Stimulated activated CD8-positive, alpha-beta memory T cell treated with anti-CD3 and anti-CD28 coated beads, Interleukin-4, amount 100 ng/mL, for 1 hour (primary cell): ENCODE results near the gene BNC1.
"Not testable (repeated sequence)": the region's sequence is repeated elsewhere in the genome, so short reads cannot be mapped to it uniquely, and the experiment has no call there.

ENCODE experiments used
- DNase-seq, 2 donors: peaks; one replicate each; pipeline ENCODE4 v3.0.0-alpha.2; 2020; ENCODE audit warnings: low read depth in 2 of 2, low spot score in 1 of 2

The BNC1 gene

GRCh38 chr15:83293201-83293600, 8.7 kb upstream of the BNC1 start:
- DNase-seq: no peak

GRCh38 chr15:83292317-83292716, 7.9 kb upstream of the BNC1 start:
- no peak for DNase-seq

GRCh38 chr15:83290236-83290635, 5.8 kb upstream of the BNC1 start:
- no peak for DNase-seq

- no peak for DNase-seq
Observed at GRCh38 chr15:83289160-83289559, 4.7 kb upstream of the BNC1 start.

- DNase-seq: no peak
Observed at GRCh38 chr15:83288381-83288801, 3.9 kb upstream of the BNC1 start.

GRCh38 chr15:83287541-83288027, 3.1 kb upstream of the BNC1 start:
- DNase-seq: no peak

DNA sequence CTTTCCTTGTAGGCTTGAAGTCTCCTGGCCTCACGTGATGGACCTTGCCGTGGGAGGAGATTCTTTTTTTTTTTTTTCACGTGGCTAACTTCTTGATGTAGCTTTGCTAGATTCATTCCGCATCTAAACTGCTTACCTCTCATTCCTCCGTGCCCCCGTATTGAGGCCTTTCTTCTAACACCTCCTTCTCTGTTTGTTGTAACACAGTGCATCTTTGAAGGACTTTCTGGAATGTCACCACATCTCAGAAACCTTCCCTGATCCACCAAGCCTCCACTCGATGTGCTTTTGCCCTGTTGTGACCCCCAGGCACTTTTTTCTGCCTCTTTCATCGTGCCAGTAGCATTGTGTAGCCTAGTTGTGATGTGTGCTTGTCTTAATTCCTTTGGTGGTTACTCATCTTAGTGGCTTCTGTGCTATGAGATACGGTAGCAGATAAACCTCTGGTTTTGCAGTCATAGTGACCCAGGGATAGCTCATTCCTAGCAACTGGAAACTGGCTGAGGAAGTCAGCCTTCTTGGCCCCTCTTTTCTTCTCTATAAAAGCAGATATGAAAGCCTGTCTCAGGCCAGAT, 1.6 kb upstream of the BNC1 start:
- DNase-seq: no peak

DNA sequence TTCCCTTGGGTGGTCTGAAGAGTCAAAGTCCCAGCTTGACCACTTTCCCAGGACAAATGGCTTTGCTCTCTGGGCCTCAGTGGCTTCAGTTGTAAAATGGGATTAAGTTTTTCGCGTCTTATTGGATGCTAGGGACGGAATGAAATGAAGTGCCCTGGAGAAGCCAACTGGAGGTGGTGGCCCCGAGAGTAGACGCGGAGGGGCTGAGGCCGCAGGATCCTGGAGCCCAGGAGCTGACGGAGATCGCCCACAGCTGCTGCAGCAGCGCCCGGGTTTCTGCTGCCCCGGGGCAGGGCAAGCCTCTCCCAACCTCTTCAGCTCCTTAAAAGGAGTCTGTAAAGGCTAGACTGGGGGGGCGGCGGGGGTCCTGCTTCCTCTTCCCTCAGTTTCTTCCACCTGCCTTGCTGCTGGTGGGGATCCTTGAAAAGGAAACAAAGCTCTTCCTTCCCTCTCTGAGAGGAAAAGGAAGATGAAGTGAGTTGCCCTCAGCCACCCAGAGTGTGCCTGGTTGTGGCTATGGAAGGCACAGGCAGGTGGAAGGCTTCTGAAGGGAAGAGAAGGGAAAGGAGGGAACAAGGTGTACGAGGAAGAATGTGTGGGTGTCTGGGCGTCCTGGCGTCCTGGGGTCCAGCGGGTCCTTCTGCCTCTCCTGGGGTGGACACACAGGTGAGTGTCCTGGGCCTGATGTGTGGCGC, 967 bp upstream of the BNC1 start:
- DNase-seq: no peak

DNA sequence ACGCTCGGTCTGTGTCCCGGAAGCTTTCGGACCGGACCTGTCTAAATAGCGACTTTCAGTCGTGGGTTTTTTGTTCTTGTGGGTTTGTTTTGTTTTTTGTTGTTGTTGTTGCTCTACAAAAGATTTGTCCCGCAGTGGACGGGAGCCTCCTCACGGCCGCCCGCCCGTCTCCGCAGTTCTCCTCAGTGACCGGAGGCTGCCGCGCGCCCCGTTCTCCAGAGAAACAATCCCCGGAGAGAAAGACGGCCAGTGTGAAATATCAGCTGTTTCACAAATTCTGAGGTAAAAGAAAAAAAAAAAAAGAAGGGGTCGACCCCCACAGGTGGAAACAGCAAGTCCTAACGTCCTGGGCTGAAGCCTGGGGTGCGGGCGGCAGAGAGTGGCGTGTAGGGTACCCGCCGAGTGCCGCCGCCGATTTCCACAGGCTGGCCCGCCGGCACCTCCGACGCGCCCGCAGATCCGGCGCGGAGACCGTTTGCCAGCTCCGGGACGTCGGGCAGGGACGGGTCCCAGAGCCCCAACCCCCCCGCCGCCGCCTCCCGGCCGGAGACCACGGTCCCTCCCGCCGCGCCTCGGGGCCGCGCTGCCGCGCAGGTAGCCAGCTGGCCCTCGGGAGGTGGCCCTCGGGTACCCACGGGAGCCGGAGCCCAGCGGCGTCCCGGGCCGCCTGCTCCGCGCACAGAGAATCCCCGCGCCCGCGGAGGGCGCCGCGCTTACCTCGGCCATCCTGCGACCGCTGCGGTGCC, 478 bp downstream of the BNC1 start:
- no peak for DNase-seq

DNA sequence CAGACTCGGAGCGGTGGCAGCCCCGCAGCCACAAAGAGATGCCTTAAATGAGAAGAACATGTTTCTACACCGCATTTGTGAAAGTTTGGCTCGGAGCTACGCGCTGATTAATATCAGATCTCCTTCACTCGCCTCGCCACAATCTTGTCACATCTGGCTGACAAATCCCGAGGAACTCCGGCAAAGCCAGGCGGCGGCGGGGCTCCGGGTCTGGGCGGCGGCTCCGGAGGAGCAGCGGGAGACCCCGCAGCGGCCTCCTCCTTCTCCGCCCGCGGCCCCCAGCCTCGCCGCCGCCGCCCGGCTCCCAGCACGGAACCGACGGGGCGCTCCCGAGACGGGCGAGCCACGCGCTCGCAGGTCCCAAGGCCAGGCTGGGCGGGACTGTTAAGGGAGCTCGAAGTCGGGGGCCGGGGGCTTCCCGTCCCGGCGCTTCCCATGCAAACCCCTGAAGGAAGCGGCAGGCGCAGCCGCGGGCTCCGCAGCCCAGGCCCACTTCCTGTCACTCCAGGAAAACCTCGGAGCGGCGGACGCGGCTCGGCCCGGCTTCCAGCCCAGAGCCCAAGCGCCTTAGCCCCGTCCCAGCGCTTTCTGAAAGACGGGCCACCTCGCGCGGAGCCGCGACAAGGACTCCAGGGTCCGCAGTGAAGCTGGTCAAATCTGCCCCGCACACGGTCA, 1.2 kb downstream of the BNC1 start:
- no peak for DNase-seq

- no peak for DNase-seq
Observed at GRCh38 chr15:83282776-83283137, 1.7 kb downstream of the BNC1 start.

GRCh38 chr15:83282141-83282540, 2.3 kb downstream of the BNC1 start:
- DNase-seq: no peak

DNA sequence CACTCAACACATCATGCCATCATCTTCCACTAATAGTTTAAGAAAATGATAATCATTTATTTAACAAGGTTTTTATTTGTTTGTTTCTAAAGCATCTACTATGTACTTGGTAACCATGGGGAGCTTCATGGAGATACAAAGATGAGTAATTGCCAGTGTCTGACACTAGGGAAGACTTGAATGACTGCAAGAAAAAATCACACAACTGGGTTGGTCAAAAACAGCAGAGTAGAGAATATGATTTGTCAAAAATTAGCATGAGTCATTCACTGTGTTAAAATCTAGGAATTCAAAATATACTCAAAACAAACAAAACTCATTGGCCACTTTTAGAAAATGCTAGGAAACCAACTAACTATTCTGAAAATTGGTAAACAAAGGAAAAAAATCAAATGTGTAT, 6.3 kb downstream of the BNC1 start:
- no peak for DNase-seq

DNA sequence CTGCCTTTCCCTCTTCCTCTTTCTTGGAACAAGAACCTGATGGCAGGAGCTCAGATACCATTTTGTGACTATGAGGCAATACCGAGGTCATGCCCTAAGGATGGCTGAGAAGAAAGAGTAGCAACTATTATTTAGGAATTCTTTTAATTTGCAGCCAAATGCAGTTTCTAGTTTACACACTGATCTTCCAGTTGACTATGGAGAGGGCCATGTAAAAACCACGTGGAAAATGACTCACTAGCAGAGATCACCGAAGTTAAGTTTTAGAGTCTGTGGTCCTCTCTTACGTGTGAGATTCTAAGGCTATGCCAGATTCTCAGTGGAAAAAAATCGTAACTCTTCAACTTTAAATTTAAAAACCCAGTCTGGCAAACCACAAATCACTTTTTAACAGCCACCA, 7.8 kb downstream of the BNC1 start:
- DNase-seq: no peak

DNA sequence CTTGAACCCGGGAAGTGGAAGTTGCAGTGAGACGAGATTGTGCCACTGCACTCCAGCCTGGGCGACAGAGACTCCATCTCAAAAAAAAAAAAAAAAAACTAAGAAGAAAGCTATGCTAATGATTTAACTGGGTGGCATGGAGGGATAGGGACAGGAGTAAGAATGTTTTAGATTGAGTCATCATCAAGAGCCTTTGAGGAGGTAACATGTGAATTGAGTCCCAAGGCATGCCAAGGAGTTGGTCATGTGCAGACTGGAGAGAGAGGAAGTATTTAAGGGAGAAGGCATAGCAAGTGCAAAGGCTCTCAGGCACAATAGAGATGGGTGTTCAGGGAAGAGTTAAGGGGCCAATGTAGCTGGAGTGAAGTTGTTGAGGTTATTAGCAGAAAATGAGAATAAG, 9.1 kb downstream of the BNC1 start:
- no peak for DNase-seq

DNA sequence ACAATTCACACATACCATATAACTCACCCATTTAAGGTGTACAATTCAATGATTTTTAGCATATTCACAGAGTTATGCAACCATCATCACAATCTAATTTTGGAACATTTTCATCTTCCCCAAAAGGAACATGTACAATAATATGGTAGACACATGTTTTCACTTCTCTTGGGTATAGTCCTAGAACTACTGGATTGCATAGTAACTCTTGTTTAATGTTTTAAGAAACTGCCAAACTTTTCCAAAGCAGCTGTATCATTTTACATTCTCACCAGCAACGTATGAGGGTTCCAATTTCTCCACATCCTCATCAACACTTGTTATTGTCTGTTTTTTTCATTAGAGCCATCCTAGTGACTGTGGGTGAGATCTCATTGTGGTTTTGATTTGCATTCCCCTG, 14.3 kb downstream of the BNC1 start:
- DNase-seq: no peak

- DNase-seq: no peak
Observed at GRCh38 chr15:83268147-83268546, 16.3 kb downstream of the BNC1 start.

GRCh38 chr15:83262594-83263315, 21.7 kb downstream of the BNC1 start:
- DNase-seq: no peak

DNA sequence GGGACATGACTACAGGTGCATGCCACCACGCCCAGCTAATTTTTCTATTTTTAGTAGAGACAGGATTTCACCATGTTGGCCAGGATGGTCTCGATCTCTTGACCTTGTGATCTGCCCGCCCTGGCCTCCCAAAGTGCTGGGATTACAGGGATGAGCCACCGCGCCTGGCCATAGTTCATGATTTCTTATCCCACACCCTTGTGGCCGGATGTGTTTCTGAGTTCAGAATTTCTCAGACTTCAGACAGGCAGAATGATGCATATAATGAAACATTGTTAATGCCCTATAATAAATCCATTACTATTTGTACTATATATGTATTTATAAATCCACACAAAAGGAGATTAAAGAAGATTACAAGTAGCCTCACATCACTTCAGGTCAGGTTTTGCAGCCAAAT, 22.3 kb downstream of the BNC1 start:
- not testable (repeated sequence) for DNase-seq

- no peak for DNase-seq
Observed at GRCh38 chr15:83250781-83251180, 33.7 kb downstream of the BNC1 start.

- no peak for DNase-seq
Observed at GRCh38 chr15:83249030-83249343, 35.5 kb downstream of the BNC1 start.
